ENCODE results near the gene C1R.

DNA sequence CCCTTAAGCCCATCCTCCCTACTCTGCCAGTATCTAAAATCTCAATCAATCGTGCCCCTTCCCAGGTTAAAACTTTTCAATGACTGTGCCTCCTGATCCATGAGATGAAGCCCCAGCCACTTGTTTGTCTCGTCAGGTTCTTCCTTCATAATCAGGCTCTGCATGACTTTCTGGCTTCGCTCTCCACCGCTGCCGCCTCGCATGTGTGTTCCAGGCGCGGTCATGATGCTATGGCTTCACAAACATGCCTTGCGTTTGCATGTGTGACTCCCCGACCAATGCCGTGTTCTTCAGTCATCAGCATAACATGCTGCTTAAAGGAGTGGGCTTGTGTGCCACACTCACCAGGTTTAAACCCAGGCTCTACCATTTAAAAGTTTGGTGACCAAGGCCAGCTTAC, 21.8 kb upstream of the C1R start:
- no peak for TF ChIP-seq CTCF (IDR thresholded peaks at IDR 0.05; ENCODE audit: control extremely low read depth in 1 of 3, insufficient read depth in 1 of 3, low read depth in 1 of 3, low read length in 3 of 3)
- no peak for TF ChIP-seq GABPA (IDR thresholded peaks at IDR 0.05; ENCODE audit: borderline replicate concordance, insufficient read depth, low read length)
- TF ChIP-seq ATF2 (IDR thresholded peaks at IDR 0.05; ENCODE audit: low read length): no peak
- no peak for TF ChIP-seq EP300 (IDR thresholded peaks at IDR 0.05; ENCODE audit: borderline replicate concordance in 1 of 2, low read depth in 2 of 2, low read length in 2 of 2)
